GM12875 (cell line): ENCODE data around the gene KDM8.

ENCODE experiments used
- H3K4me3 ChIP-seq: one replicate; pipeline ENCODE4 v1.5.1; 2011; ENCODE audit warnings: low read depth, low read length, control low read depth
- TF ChIP-seq, protein P1 (sequence below): IDR thresholded peaks from 2 replicates; pipeline ENCODE4 v1.5.1; 2011; ENCODE audit warnings: low read depth, mild to moderate bottlenecking, control low read depth, inconsistent platforms, low read length, moderate library complexity, borderline replicate concordance; ENCODE audit not compliant: insufficient read depth

Gene KDM8

DNA sequence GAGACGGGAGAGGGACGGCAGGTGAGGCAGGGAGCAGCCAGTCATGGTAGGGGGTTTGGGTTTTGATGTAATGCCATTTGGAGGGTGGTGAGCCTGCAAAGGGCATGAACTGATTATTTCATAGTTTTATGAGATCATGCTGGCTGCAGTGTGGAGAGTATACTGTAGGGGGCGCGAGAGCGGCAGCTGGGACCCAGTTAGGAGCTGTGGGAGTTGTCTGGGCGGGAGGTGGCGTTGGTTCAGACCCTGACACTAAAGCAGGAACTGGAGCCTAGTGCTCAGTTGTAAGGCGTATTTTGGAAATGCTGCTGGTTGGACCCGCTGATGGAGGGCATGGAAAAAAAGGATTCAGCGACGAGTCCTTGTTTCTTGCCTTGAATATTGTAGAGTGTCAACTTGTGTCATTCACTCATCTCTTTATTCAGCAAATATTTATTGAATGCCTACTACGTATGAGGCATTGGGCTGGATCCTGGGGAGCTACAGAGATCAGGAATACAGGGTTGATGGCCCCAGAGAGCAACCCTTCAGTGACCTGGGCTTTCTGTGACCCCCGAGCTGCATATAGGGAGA lies 23.7 kb upstream of the KDM8 start:
- TF ChIP-seq, protein P1, sequence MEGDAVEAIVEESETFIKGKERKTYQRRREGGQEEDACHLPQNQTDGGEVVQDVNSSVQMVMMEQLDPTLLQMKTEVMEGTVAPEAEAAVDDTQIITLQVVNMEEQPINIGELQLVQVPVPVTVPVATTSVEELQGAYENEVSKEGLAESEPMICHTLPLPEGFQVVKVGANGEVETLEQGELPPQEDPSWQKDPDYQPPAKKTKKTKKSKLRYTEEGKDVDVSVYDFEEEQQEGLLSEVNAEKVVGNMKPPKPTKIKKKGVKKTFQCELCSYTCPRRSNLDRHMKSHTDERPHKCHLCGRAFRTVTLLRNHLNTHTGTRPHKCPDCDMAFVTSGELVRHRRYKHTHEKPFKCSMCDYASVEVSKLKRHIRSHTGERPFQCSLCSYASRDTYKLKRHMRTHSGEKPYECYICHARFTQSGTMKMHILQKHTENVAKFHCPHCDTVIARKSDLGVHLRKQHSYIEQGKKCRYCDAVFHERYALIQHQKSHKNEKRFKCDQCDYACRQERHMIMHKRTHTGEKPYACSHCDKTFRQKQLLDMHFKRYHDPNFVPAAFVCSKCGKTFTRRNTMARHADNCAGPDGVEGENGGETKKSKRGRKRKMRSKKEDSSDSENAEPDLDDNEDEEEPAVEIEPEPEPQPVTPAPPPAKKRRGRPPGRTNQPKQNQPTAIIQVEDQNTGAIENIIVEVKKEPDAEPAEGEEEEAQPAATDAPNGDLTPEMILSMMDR = peak; percentile 96
- H3K4me3 ChIP-seq = no peak overlapping the region

- H3K4me3 ChIP-seq = no peak overlapping the region
- TF ChIP-seq, protein P1 = peak; percentile 51
Measured at GRCh38 chr16:27181019-27181790, 22.1 kb upstream of the KDM8 start.

- no peak overlapping the region for H3K4me3 ChIP-seq
- TF ChIP-seq, protein P1 = no peak
Measured at GRCh38 chr16:27182906-27183405, 20.4 kb upstream of the KDM8 start.

DNA sequence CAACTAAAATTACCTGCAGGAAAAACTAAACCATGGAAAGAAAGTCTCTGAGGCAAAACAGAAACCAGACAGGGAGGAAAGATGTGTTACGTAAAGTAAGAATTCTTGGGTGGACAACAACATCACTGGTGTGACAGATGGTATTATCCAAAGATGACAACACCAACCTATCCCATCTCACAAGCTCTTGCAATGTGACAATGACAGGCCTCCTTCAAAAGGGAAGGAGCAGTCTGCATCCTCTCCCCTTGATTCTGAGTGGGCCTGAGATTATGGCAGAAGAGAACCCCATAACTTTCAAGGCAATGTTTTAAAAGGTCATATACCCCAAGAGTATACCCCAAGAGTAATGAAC lies 17.6 kb upstream of the KDM8 start:
- no peak overlapping the region for H3K4me3 ChIP-seq
- TF ChIP-seq, protein P1 = no peak

DNA sequence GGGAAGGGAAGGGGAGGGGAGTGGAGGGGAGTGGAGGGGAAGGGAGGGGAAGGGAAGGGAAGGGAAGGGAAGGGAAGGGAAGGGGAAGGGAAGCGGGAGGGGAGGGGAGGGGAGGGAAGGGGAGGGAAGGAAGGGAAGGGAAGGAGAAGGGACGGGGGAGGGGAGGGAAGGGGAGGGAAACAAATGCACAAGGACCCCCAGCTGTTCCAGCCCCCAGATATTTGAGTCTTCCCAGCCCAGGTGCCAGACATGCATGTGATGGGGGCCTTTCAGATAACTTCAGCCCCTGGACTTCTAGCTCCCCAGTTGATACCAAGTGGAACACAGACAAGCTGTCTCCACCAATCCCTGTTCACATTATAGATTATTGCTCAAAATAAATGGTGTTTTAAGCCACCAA lies 14.7 kb upstream of the KDM8 start:
- TF ChIP-seq, protein P1 = no peak

DNA sequence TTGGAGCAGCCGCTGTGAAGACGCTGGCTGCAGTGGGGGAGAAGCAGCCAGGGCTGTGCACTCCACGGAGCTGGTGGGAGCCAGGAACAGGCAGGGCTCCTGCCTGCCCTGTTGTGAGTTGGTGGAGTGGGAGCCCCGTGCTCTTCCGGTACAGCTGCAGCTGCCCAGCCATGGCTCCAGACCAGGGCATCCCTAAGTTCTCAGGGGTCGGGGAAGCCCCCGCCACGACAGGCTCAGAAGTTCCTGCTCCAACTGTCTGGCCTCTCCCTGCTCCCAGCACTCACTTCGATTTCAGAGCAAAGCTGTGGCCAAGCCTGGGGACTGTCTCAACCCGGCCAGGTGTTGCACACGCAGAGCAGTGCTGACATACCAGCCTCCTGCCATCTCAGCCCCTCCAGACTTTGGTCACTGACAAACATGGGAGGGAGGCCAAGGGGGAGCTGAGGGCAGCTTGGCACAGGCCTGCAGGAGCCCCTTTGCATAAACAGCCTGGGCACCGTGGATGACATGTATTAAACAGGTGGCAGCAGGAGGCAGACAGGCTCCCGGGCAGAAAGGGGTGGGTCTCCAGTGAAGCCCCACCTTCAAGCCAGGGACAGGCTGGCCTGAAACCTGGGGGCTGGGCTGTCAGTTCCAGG lies 13.9 kb upstream of the KDM8 start:
- TF ChIP-seq, protein P1 = no peak
- H3K4me3 ChIP-seq = no peak overlapping the region

More for the DNA sequence above, 14.7 kb upstream of the KDM8 start:
- no peak overlapping the region for H3K4me3 ChIP-seq
